Prostate gland (tissue), 2 donors: ENCODE results near the gene FBXW2.

Experiments used
- POLR2A ChIP-seq: fragments of 450-650 bp; IDR thresholded peaks from one replicate; pipeline ENCODE4 v1.6.1; 2016; ENCODE audit warnings: antibody characterized with exemption, mild to moderate bottlenecking
- POLR2AphosphoS5 ChIP-seq: sonication (generic); formaldehyde crosslinking; IDR thresholded peaks from one replicate; pipeline ENCODE4 v1.6.1; 2017; ENCODE audit warnings: antibody characterized with exemption
- TF ChIP-seq, protein P1 (sequence below), 4 experiments: fragments of 200-600 bp in 2 of 4; fragments of 450-650 bp in 2 of 4; sonication (generic) in 2 of 4; IDR thresholded peaks; 1 replicate in 3 of 4; 2 replicates in 1 of 4; pipeline ENCODE4 v1.5.1; 2016 to 2019; ENCODE audit warnings: antibody characterized with exemption in 4 of 4, mild to moderate bottlenecking in 2 of 4, moderate library complexity in 2 of 4

GRCh38 chr9:120764476-120764875 lies 28.7 kb downstream of the FBXW2 start:
- TF ChIP-seq, protein P1, sequence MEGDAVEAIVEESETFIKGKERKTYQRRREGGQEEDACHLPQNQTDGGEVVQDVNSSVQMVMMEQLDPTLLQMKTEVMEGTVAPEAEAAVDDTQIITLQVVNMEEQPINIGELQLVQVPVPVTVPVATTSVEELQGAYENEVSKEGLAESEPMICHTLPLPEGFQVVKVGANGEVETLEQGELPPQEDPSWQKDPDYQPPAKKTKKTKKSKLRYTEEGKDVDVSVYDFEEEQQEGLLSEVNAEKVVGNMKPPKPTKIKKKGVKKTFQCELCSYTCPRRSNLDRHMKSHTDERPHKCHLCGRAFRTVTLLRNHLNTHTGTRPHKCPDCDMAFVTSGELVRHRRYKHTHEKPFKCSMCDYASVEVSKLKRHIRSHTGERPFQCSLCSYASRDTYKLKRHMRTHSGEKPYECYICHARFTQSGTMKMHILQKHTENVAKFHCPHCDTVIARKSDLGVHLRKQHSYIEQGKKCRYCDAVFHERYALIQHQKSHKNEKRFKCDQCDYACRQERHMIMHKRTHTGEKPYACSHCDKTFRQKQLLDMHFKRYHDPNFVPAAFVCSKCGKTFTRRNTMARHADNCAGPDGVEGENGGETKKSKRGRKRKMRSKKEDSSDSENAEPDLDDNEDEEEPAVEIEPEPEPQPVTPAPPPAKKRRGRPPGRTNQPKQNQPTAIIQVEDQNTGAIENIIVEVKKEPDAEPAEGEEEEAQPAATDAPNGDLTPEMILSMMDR (IDR thresholded peaks at IDR 0.05) = no peak
- TF ChIP-seq POLR2A (no peak), POLR2AphosphoS5 (no peak)
